ENCODE measurements around the gene MTCP1.

DNA sequence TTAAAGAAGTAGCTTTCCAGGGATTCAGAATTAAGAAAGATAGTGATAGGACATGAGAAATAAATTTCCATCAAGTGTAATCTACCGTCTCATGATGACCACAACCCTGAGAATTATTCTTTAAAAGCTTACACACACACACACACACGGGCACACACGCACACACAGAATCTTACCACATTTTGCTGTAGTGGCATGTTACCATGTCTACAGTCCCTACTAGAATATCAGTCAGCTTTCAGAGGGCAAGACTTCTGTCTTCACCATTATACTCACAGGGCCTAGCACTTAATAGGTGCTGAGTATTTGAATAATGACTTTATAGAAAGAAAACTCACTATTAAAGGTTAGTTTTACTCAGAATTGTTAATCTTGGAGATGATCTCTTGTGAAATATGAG, 15.4 kb downstream of the MTCP1 start:
- TF ChIP-seq POLR2AphosphoS5 (IDR thresholded peaks at IDR 0.05): no peak
- TF ChIP-seq, protein P1, sequence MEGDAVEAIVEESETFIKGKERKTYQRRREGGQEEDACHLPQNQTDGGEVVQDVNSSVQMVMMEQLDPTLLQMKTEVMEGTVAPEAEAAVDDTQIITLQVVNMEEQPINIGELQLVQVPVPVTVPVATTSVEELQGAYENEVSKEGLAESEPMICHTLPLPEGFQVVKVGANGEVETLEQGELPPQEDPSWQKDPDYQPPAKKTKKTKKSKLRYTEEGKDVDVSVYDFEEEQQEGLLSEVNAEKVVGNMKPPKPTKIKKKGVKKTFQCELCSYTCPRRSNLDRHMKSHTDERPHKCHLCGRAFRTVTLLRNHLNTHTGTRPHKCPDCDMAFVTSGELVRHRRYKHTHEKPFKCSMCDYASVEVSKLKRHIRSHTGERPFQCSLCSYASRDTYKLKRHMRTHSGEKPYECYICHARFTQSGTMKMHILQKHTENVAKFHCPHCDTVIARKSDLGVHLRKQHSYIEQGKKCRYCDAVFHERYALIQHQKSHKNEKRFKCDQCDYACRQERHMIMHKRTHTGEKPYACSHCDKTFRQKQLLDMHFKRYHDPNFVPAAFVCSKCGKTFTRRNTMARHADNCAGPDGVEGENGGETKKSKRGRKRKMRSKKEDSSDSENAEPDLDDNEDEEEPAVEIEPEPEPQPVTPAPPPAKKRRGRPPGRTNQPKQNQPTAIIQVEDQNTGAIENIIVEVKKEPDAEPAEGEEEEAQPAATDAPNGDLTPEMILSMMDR (IDR thresholded peaks at IDR 0.05): no peak
- TF ChIP-seq EP300 (IDR thresholded peaks at IDR 0.05): no peak
- TF ChIP-seq POLR2A (IDR thresholded peaks at IDR 0.05): no peak

Measured in stomach (tissue), 4 donors.